GM21529 (cell line): ENCODE data around the gene NAXE.
A peak's percentile ranks its signal among the peaks of the same experiment; 100 is the strongest.

Experiments used
- ATAC-seq: cut with Tn5 transposase; IDR thresholded peaks from one replicate; pipeline ENCODE4 v1.9.1; 2021; ENCODE audit not compliant: unreplicated experiment

Gene NAXE

GRCh38 chr1:156643049-156643777 is 51.6 kb downstream of the NAXE start:
- no peak for ATAC-seq

- peak; percentile 49 for ATAC-seq
These were observed 52.2 kb downstream of the NAXE start for GRCh38 chr1:156643778-156644092.
